ENCODE measurements around the gene TNS1. TPM values are rescaled to one million over a fixed set of nuclear protein-coding genes. Genes with fewer than 3 reads are reported as not detected.

The TNS1 gene
- polyA plus RNA-seq, 1 of the 3 experiments (the other 2 are of a cell fraction) = 12.1 TPM

DNA sequence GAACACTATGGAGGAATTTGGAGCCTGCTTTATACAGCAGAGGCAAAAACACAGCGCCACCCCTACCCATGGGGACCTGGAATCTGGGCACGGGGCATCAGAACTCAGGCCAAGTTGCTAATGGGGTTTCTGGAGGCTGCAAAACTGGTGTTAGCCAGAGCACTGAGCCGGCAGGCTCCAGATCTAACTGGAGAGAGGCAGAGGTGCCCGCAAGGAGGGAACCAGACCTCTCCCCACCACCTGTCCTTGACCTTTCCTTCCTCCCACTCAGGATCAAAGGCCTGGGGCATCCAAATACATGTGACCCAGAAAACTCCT, 126.6 kb downstream of the TNS1 start:
- no peak for DNase-seq
- ChIA-PET POLR2A (no interaction called here), CTCF (interaction anchor here (1.8 to 20.7 kb wide), 3 partner anchors 11 to 118 kb away, joined by 6 to 360 read pairs (median 26); no protein-coding TSS in a partner anchor)
- H3K9ac ChIP-seq = no peak overlapping the region
- no peaks in the 10 kb centered on the region for H3K9me2 ChIP-seq
- peaks cover 21% of the 10 kb centered on the region; the same call in 1 of the 2 replicates for H3K79me2 ChIP-seq (ENCODE audit: insufficient read depth)
- H3K27me3 ChIP-seq (ENCODE audit: insufficient read depth) = no peaks in the 10 kb centered on the region
- H3K27ac ChIP-seq (ENCODE audit: low read depth in 2 of 2, low read length in 1 of 2) = no peak overlapping the region; a peak in 1 of 4 replicates
- peaks cover 38% of the 10 kb centered on the region for H4K20me1 ChIP-seq (ENCODE audit: insufficient read depth)
- no peak overlapping the region for H3K4me3 ChIP-seq (ENCODE audit: low read depth in 2 of 2, low read length in 1 of 2)
- peaks cover 0 to 16% of the 10 kb centered on the region in 2 experiments; a peak in 1 of 4 replicates for H3K4me1 ChIP-seq (ENCODE audit: control insufficient read depth in 1 of 2, insufficient read depth in 2 of 2, low read depth in 1 of 2, low read length in 1 of 2)
- H3K4me2 ChIP-seq = no peak overlapping the region
- TF ChIP-seq, protein P1, sequence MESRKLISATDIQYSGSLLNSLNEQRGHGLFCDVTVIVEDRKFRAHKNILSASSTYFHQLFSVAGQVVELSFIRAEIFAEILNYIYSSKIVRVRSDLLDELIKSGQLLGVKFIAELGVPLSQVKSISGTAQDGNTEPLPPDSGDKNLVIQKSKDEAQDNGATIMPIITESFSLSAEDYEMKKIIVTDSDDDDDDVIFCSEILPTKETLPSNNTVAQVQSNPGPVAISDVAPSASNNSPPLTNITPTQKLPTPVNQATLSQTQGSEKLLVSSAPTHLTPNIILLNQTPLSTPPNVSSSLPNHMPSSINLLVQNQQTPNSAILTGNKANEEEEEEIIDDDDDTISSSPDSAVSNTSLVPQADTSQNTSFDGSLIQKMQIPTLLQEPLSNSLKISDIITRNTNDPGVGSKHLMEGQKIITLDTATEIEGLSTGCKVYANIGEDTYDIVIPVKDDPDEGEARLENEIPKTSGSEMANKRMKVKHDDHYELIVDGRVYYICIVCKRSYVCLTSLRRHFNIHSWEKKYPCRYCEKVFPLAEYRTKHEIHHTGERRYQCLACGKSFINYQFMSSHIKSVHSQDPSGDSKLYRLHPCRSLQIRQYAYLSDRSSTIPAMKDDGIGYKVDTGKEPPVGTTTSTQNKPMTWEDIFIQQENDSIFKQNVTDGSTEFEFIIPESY (IDR thresholded peaks at IDR 0.05; ENCODE audit: borderline replicate concordance, low read depth) = no peak
- TF ChIP-seq MXI1 (IDR thresholded peaks at IDR 0.05; ENCODE audit: low read depth, low read length) (no peak), FOSL2 (IDR thresholded peaks at IDR 0.05; ENCODE audit: borderline replicate concordance, low read depth) (no peak), TCF12 (IDR thresholded peaks at IDR 0.05) (no peak), RCOR1 (IDR thresholded peaks at IDR 0.05; ENCODE audit: low read length) (no peak), NRF1 (IDR thresholded peaks at IDR 0.05; ENCODE audit: low read depth, low read length) (no peak), EZH2phosphoT487 (IDR thresholded peaks at IDR 0.05; ENCODE audit: borderline replicate concordance, low read depth) (no peak), GABPA (IDR thresholded peaks at IDR 0.05; ENCODE audit: low read depth) (no peak), FOXJ3 (CRISPR knock-in tag; IDR thresholded peaks at IDR 0.05) (no peak)
- TF ChIP-seq, protein P2, sequence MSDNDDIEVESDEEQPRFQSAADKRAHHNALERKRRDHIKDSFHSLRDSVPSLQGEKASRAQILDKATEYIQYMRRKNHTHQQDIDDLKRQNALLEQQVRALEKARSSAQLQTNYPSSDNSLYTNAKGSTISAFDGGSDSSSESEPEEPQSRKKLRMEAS (IDR thresholded peaks at IDR 0.05; ENCODE audit: low read depth) = no peak
- TF ChIP-seq, protein P3, sequence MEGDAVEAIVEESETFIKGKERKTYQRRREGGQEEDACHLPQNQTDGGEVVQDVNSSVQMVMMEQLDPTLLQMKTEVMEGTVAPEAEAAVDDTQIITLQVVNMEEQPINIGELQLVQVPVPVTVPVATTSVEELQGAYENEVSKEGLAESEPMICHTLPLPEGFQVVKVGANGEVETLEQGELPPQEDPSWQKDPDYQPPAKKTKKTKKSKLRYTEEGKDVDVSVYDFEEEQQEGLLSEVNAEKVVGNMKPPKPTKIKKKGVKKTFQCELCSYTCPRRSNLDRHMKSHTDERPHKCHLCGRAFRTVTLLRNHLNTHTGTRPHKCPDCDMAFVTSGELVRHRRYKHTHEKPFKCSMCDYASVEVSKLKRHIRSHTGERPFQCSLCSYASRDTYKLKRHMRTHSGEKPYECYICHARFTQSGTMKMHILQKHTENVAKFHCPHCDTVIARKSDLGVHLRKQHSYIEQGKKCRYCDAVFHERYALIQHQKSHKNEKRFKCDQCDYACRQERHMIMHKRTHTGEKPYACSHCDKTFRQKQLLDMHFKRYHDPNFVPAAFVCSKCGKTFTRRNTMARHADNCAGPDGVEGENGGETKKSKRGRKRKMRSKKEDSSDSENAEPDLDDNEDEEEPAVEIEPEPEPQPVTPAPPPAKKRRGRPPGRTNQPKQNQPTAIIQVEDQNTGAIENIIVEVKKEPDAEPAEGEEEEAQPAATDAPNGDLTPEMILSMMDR (IDR thresholded peaks at IDR 0.05) = no peak
- WGBS (ENCODE audit: low lambda C conversion rate) = no CpG with 5 or more reads among the region's 4 CpGs
- peaks cover 57 to 72% of the 10 kb centered on the region in 2 experiments for H3K36me3 ChIP-seq (replicated peaks in 1 of 2; ENCODE audit: control insufficient read depth in 1 of 2, insufficient read depth in 2 of 2, low read length in 1 of 2)
- no peak overlapping the region for H2AFZ ChIP-seq (ENCODE audit: low read depth)
- H3F3A ChIP-seq (replicated peaks; ENCODE audit: insufficient read depth) = peaks cover 3% of the 10 kb centered on the region
- no peaks in the 10 kb centered on the region for H3K9me3 ChIP-seq

DNA sequence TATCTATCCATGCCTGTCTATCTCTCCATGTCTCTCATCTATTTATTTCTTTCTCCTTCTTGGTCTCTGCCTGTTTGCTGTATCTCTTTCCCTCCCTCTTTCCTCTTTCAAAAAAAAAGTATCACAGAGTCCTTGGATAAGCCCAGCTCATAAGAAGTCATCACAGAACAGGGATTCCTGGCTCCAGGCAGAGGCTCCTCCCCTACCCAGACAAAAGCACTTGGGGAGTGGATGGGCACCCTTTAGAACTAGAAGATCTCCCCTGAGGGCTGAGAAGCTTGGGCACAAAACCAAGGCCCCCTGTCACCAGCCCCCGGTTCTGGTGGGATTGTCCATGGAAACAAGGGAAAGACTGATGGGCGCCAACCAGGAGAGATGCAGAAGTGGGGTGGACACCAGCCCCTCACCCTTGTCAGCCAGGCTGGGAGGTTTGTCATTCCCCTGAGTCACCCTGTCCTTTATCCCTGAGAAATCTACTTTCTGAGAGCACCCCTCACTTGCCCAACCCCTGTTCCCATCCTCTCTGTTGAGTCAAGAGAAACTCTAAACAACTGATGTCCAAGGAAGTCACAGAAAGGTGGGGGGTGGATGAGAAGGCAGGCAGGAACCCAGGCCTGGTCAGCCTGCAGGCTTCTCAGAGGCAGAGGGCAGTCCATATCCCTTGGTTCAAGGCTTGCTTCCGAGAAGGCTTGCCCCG, 127.1 kb downstream of the TNS1 start:
- Histone ChIP-seq H3K4me1 (ENCODE audit: control insufficient read depth in 1 of 2, insufficient read depth in 2 of 2, low read depth in 1 of 2, low read length in 1 of 2) (peaks cover 0 to 20% of the 10 kb centered on the region in 2 experiments; a peak in 1 of 4 replicates), H3K9ac (no peak overlapping the region), H3K79me2 (ENCODE audit: insufficient read depth) (peaks cover 21% of the 10 kb centered on the region; the same call in 1 of the 2 replicates), H2AFZ (ENCODE audit: low read depth) (no peak overlapping the region), H3K36me3 (replicated peaks in 1 of 2; ENCODE audit: control insufficient read depth in 1 of 2, insufficient read depth in 2 of 2, low read length in 1 of 2) (peaks cover 55 to 70% of the 10 kb centered on the region in 2 experiments), H3F3A (replicated peaks; ENCODE audit: insufficient read depth) (peaks cover 2% of the 10 kb centered on the region), H4K20me1 (ENCODE audit: insufficient read depth) (peaks cover 43% of the 10 kb centered on the region), H3K9me3 (no peaks in the 10 kb centered on the region), H3K4me3 (ENCODE audit: low read depth in 2 of 2, low read length in 1 of 2) (no peak overlapping the region), H3K9me2 (no peaks in the 10 kb centered on the region), H3K27ac (ENCODE audit: low read depth in 2 of 2, low read length in 1 of 2) (peak overlapping the region in 1 of 2 experiments; percentile 11; a peak in 1 of 4 replicates), H3K27me3 (ENCODE audit: insufficient read depth) (no peaks in the 10 kb centered on the region), H3K4me2 (no peak overlapping the region)
- WGBS (ENCODE audit: low lambda C conversion rate) = 87% methylated on average over 4 of the region's 4 CpGs
- POLR2A ChIA-PET = no interaction called here
- TF ChIP-seq RFX5 (IDR thresholded peaks at IDR 0.05; ENCODE audit: low read length) = no peak
- TF ChIP-seq SIN3A (IDR thresholded peaks at IDR 0.05; ENCODE audit: borderline replicate concordance, low read depth, low read length) = no peak
- TF ChIP-seq USF1 (IDR thresholded peaks at IDR 0.05; ENCODE audit: borderline replicate concordance, low read depth) = no peak
- DNase-seq = no peak
- CTCF ChIA-PET = interaction anchor here (1.0 to 20.7 kb wide), 6 partner anchors 11 to 90 kb away, joined by 3 to 360 read pairs (median 4); no protein-coding TSS in a partner anchor
